ENCODE results near the gene TAS2R43. TPM values are rescaled to one million over a fixed set of nuclear protein-coding genes. Genes with fewer than 3 reads are reported as not detected.
"Not testable (repeated sequence)": the region's sequence is repeated elsewhere in the genome, so short reads cannot be mapped to it uniquely, and the experiment has no call there.

The TAS2R43 gene
- total RNA-seq, 1 donor from 2014 or later = 0.47 TPM

GRCh38 chr12:11105546-11105945 lies 13.4 kb upstream of the TAS2R43 start:
- DNase-seq (ENCODE audit: low read depth, low spot score) = no peak
- peaks cover 57% of the 10 kb centered on the region for H3K36me3 Mint-ChIP-seq (ENCODE audit: low read depth)
- TF ChIP-seq CTCF (conservative IDR thresholded peaks at IDR 0.05) = no peak
- H3K9me3 Mint-ChIP-seq = peaks cover 13% of the 10 kb centered on the region
- H3K27ac Mint-ChIP-seq (ENCODE audit: unreplicated experiment) = no peak overlapping the region
- H3K4me3 Mint-ChIP-seq = no peak overlapping the region
- no peaks in the 10 kb centered on the region for H3K4me1 Mint-ChIP-seq
- H3K27me3 Mint-ChIP-seq (ENCODE audit: low read depth) = no peaks in the 10 kb centered on the region

GRCh38 chr12:11094910-11095309 lies 2.8 kb upstream of the TAS2R43 start:
- not testable (repeated sequence) for DNase-seq (ENCODE audit: low read depth, low spot score); H3K27ac Mint-ChIP-seq (ENCODE audit: unreplicated experiment); H3K4me1 Mint-ChIP-seq; H3K27me3 Mint-ChIP-seq (ENCODE audit: low read depth); H3K4me3 Mint-ChIP-seq; H3K9me3 Mint-ChIP-seq
- peaks cover 29% of the 10 kb centered on the region for H3K36me3 Mint-ChIP-seq (ENCODE audit: low read depth)

GRCh38 chr12:11089246-11089645 lies 2.9 kb downstream of the TAS2R43 start:
- H3K9me3 Mint-ChIP-seq = no peaks in the 10 kb centered on the region

GRCh38 chr12:11085419-11085818 lies 6.7 kb downstream of the TAS2R43 start:
- DNase-seq (ENCODE audit: low read depth, low spot score) = no peak
- H3K4me3 Mint-ChIP-seq = no peak overlapping the region
- no peak overlapping the region for H3K27ac Mint-ChIP-seq (ENCODE audit: unreplicated experiment)
- H3K27me3 Mint-ChIP-seq (ENCODE audit: low read depth) = no peaks in the 10 kb centered on the region
- peaks cover 12% of the 10 kb centered on the region for H3K36me3 Mint-ChIP-seq (ENCODE audit: low read depth)
- H3K9me3 Mint-ChIP-seq = peaks cover 7% of the 10 kb centered on the region
- H3K4me1 Mint-ChIP-seq = no peaks in the 10 kb centered on the region
- TF ChIP-seq CTCF (conservative IDR thresholded peaks at IDR 0.05) = no peak

More at GRCh38 chr12:11089246-11089645, 2.9 kb downstream of the TAS2R43 start:
- Mint-ChIP-seq H3K27me3 (ENCODE audit: low read depth) (no peaks in the 10 kb centered on the region), H3K27ac (ENCODE audit: unreplicated experiment) (no peak overlapping the region), H3K4me1 (no peaks in the 10 kb centered on the region), H3K4me3 (no peak overlapping the region), H3K36me3 (ENCODE audit: low read depth) (peaks cover 15% of the 10 kb centered on the region)
- TF ChIP-seq CTCF (conservative IDR thresholded peaks at IDR 0.05) = no peak
- no peak for DNase-seq (ENCODE audit: low read depth, low spot score)

GRCh38 chr12:11081987-11082386 lies 10.1 kb downstream of the TAS2R43 start:
- Mint-ChIP-seq H3K9me3 (peaks cover 9% of the 10 kb centered on the region), H3K27ac (ENCODE audit: unreplicated experiment) (no peak overlapping the region), H3K4me1 (no peaks in the 10 kb centered on the region), H3K4me3 (no peak overlapping the region), H3K27me3 (ENCODE audit: low read depth) (no peaks in the 10 kb centered on the region), H3K36me3 (ENCODE audit: low read depth) (peaks cover 23% of the 10 kb centered on the region)
- no peak for TF ChIP-seq CTCF (conservative IDR thresholded peaks at IDR 0.05)
- no peak for DNase-seq (ENCODE audit: low read depth, low spot score)

GRCh38 chr12:11078246-11078645 lies 13.9 kb downstream of the TAS2R43 start:
- no peak for TF ChIP-seq CTCF (conservative IDR thresholded peaks at IDR 0.05)
- peaks cover 17% of the 10 kb centered on the region for H3K36me3 Mint-ChIP-seq (ENCODE audit: low read depth)
- H3K4me1 Mint-ChIP-seq = no peaks in the 10 kb centered on the region
- H3K27me3 Mint-ChIP-seq (ENCODE audit: low read depth) = no peaks in the 10 kb centered on the region
- H3K4me3 Mint-ChIP-seq = no peak overlapping the region
- H3K27ac Mint-ChIP-seq (ENCODE audit: unreplicated experiment) = no peak overlapping the region
- DNase-seq (ENCODE audit: low read depth, low spot score) = no peak
- peaks cover 7% of the 10 kb centered on the region for H3K9me3 Mint-ChIP-seq
